D721Med (cell line): ENCODE data around the gene FES.

Experiments used
- DNase-seq: peaks from one replicate; pipeline ENCODE4 v3.0.0; 2011; ENCODE audit warnings: low spot score; ENCODE audit not compliant: insufficient read length
- FAIRE-seq: peaks from 2 replicates; lab custom pipeline; 2011; peaks lifted over from hg19 to GRCh38; lab: Jason Lieb, UNC
- TF ChIP-seq, protein P1 (sequence below): IDR thresholded peaks from 2 replicates; pipeline ENCODE4 v1.5.1; 2012; ENCODE audit warnings: mild to moderate bottlenecking, control low read depth; ENCODE audit not compliant: insufficient read depth; ENCODE audit errors: missing control alignments

The FES gene

DNA sequence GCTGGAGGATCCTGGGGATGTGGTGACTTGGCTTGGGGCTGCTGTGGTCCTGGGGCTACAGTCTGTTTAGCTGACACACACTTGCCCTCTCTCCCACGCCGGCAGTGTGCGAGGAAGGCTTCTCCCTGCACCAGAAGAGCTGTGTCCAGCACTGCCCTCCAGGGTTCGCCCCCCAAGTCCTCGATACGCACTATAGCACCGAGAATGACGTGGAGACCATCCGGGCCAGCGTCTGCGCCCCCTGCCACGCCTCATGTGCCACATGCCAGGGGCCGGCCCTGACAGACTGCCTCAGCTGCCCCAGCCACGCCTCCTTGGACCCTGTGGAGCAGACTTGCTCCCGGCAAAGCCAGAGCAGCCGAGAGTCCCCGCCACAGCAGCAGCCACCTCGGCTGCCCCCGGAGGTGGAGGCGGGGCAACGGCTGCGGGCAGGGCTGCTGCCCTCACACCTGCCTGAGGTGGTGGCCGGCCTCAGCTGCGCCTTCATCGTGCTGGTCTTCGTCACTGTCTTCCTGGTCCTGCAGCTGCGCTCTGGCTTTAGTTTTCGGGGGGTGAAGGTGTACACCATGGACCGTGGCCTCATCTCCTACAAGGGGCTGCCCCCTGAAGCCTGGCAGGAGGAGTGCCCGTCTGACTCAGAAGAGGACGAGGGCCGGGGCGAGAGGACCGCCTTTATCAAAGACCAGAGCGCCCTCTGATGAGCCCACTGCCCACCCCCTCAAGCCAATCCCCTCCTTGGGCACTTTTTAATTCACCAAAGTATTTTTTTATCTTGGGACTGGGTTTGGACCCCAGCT lies 2.9 kb upstream of the FES start:
- TF ChIP-seq, protein P1, sequence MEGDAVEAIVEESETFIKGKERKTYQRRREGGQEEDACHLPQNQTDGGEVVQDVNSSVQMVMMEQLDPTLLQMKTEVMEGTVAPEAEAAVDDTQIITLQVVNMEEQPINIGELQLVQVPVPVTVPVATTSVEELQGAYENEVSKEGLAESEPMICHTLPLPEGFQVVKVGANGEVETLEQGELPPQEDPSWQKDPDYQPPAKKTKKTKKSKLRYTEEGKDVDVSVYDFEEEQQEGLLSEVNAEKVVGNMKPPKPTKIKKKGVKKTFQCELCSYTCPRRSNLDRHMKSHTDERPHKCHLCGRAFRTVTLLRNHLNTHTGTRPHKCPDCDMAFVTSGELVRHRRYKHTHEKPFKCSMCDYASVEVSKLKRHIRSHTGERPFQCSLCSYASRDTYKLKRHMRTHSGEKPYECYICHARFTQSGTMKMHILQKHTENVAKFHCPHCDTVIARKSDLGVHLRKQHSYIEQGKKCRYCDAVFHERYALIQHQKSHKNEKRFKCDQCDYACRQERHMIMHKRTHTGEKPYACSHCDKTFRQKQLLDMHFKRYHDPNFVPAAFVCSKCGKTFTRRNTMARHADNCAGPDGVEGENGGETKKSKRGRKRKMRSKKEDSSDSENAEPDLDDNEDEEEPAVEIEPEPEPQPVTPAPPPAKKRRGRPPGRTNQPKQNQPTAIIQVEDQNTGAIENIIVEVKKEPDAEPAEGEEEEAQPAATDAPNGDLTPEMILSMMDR, result no peak
- DNase-seq (no peak), FAIRE-seq (no peak)

DNA sequence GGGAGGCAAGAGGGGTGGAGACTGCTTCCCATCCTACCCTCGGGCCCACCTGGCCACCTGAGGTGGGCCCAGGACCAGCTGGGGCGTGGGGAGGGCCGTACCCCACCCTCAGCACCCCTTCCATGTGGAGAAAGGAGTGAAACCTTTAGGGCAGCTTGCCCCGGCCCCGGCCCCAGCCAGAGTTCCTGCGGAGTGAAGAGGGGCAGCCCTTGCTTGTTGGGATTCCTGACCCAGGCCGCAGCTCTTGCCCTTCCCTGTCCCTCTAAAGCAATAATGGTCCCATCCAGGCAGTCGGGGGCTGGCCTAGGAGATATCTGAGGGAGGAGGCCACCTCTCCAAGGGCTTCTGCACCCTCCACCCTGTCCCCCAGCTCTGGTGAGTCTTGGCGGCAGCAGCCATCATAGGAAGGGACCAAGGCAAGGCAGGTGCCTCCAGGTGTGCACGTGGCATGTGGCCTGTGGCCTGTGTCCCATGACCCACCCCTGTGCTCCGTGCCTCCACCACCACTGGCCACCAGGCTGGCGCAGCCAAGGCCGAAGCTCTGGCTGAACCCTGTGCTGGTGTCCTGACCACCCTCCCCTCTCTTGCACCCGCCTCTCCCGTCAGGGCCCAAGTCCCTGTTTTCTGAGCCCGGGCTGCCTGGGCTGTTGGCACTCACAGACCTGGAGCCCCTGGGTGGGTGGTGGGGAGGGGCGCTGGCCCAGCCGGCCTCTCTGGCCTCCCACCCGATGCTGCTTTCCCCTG lies 2.2 kb upstream of the FES start:
- no peak for DNase-seq
- no peak for FAIRE-seq
- TF ChIP-seq, protein P1, result no peak

DNA sequence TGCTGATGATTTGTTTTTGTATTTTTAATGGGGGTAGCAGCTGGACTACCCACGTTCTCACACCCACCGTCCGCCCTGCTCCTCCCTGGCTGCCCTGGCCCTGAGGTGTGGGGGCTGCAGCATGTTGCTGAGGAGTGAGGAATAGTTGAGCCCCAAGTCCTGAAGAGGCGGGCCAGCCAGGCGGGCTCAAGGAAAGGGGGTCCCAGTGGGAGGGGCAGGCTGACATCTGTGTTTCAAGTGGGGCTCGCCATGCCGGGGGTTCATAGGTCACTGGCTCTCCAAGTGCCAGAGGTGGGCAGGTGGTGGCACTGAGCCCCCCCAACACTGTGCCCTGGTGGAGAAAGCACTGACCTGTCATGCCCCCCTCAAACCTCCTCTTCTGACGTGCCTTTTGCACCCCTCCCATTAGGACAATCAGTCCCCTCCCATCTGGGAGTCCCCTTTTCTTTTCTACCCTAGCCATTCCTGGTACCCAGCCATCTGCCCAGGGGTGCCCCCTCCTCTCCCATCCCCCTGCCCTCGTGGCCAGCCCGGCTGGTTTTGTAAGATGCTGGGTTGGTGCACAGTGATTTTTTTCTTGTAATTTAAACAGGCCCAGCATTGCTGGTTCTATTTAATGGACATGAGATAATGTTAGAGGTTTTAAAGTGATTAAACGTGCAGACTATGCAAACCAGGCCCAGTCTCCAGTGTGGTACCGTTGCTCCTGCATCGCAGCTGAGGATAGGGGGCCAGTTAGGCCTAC lies 1.4 kb upstream of the FES start:
- FAIRE-seq (no peak), DNase-seq (no peak)
- TF ChIP-seq, protein P1, result no peak

DNA sequence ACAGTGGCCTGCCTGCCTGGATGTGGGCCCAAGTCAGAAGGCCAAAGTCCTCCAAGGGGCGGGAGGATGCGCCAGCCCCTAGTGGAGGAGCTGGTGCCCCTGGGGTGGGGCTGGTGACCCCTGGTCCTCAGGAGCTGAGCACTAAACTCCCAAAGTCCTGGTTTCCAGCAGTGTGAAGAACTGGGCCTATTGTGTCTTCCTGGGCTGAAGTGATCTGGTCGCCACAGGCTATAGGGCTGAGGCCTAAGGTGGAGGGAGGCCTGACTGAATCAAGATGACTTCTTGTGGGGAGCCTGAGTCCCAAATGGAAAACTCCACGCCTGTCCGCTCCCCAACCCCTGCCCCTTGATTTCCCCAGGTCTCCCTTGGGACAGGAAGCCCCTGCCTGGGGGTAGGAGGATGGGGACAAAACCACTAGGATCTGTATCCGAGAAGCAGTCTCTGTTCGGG lies 753 bp upstream of the FES start:
- FAIRE-seq, result no peak
- no peak for DNase-seq
- TF ChIP-seq, protein P1, result no peak

DNA sequence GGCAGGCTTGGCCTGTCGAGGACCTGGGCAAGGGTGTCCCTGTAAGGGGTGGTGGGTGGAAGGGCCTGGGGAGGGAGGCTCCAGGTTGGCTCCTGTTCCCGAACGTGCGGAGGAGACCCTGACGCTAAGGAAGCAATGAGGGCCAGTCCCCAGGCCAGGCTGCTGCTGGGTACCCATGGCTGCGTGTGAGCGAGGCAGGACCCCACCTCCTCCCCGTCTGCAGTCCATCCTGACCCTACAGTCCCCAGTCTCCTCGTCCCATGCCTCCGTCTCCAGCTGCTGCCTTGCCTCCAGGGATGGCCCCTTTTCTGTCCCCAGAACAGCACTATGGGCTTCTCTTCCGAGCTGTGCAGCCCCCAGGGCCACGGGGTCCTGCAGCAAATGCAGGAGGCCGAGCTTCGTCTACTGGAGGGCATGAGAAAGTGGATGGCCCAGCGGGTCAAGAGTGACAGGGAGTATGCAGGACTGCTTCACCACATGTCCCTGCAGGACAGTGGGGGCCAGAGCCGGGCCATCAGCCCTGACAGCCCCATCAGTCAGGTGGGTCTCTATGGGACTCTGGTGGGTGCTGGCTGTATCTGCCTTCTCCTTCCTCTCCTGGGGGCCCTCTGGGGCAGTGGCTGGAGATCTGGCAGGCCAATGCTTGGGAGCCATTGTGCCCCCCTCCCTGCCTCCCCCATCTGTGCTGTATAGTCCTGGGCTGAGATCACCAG lies 571 bp downstream of the FES start:
- no peak for FAIRE-seq
- no peak for DNase-seq
- TF ChIP-seq, protein P1, result no peak

DNA sequence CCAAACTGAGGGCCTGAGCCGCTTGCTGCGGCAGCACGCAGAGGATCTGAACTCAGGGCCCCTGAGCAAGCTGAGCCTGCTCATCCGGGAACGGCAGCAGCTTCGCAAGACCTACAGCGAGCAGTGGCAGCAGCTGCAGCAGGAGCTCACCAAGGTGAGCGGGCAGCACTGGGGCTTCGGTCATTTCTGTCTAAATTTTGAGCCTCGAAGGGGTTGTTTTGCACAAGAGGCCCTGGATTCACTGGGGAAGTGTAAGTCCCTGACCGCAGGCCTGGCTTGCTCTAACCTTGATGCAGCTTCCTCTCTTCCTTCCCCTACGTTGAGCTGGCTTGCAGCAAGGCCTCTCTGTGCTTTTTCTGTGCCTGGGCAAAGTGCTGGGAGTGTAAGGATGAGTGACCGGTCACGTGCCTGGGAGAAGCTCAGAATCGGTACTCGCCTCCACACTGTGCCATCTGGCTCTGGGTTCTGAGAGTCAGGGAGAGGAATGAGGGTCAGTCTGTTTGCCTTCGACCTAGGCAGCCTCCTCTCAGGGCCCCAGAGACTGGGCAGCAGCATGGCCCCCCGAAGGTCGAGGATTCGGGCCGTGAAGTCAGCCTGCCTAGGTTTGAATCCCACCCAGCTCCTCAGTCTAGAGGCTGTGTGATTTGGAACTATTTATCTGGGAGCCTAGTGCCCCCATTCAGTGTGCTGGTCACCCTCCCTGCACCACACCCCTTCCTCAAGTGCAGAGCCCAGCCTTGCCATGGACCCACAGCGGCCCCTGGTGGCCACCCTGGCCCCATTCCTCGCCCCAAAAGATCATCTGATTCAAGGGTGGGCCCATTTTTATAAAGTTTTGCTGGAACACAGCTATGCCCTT lies 1.4 kb downstream of the FES start:
- no peak for FAIRE-seq
- TF ChIP-seq, protein P1, result peak; percentile 98
- no peak for DNase-seq
